ENCODE measurements around the gene SLC25A13. TPM values are rescaled to one million over a fixed set of nuclear protein-coding genes. Genes with fewer than 3 reads are reported as not detected.

SLC25A13 gene
- total and polyA plus RNA-seq, 9 of the 15 experiments (the other 6 are each of a cell fraction or from before 2014, with no cell fraction given) = 21.4 to 80.2 (median 58.7) TPM

DNA sequence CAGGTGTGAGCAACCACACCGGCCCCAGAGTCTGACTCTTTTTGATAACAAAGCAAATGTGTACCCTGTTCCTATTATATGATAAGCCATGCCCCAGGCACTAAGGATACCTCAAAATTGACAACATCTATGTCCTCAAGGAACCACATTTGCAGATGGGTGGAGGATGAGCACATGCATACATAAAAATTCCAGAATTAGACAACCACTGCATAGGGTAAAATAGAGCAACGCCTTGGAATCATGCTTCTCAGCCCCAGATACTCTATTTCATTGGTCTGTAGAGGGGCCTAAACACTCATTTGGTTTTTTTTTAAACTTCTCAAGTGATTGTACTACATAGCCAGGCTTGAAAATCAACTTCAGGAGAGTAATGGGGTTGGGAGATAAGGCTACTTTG is 78.7 kb downstream of the SLC25A13 start:
- no peak overlapping the region for H2AFZ ChIP-seq (ENCODE audit: low read depth, low read length)
- H3K79me2 ChIP-seq (ENCODE audit: control insufficient read depth, insufficient read depth, low read length) = peaks cover 59% of the 10 kb centered on the region
- H3K27ac ChIP-seq (ENCODE audit: extremely low read depth, low read depth, low read length) = peak overlapping the region; percentile 35; the same call in 1 of the 3 replicates
- 16% methylated on average over 2 of the region's 2 CpGs for WGBS (ENCODE audit: insufficient coverage, low coverage, missing lambda C conversion rate)
- peak overlapping the region; percentile 22; the same call in 1 of the 2 replicates for H3K4me2 ChIP-seq (ENCODE audit: insufficient read depth, low read length)
- H3K9me1 ChIP-seq (ENCODE audit: control insufficient read depth, insufficient read depth, low read length) = no peaks in the 10 kb centered on the region
- in situ Hi-C loops (cut with MboI) (no loop called here), intact Hi-C loops (cut with micrococcal nuclease) (loop anchor here (2.0 kb wide), 1 partner anchor 78 kb away; no protein-coding TSS in a partner anchor)
- ChIA-PET CTCF (ENCODE audit: low intra/inter-chr PET ratio) (no interaction called here), POLR2A (no interaction called here)
- no peaks in the 10 kb centered on the region for H3K9me3 ChIP-seq (replicated peaks; ENCODE audit: control insufficient read depth, insufficient read depth, low read depth, low read length)
- H3K4me1 ChIP-seq (replicated peaks in 1 of 2; ENCODE audit: control insufficient read depth in 2 of 2, insufficient read depth in 2 of 2, low read length in 2 of 2) = peaks cover 13 to 38% of the 10 kb centered on the region in 2 experiments
- 0 out of 3 replicates have a peak, but pooled peaks cover 2% of the 10 kb centered on the region for H3K36me3 ChIP-seq (ENCODE audit: control insufficient read depth, insufficient read depth, low read length)
- TF ChIP-seq ZNF165 (CRISPR knock-in tag; IDR thresholded peaks at IDR 0.05; ENCODE audit: borderline replicate concordance) = no peak
- no peak for TF ChIP-seq HDGF (IDR thresholded peaks at IDR 0.05)
- TF ChIP-seq FUS (optimal IDR thresholded peaks at IDR 0.05; ENCODE audit: low read depth, low read length) = no peak
- no peak for TF ChIP-seq ZMIZ1 (IDR thresholded peaks at IDR 0.05; ENCODE audit: low read depth in 2 of 2, low read length in 2 of 2)
- TF ChIP-seq NFE2 (IDR thresholded peaks at IDR 0.05; ENCODE audit: low read depth) = no peak
- TF ChIP-seq, protein P1, sequence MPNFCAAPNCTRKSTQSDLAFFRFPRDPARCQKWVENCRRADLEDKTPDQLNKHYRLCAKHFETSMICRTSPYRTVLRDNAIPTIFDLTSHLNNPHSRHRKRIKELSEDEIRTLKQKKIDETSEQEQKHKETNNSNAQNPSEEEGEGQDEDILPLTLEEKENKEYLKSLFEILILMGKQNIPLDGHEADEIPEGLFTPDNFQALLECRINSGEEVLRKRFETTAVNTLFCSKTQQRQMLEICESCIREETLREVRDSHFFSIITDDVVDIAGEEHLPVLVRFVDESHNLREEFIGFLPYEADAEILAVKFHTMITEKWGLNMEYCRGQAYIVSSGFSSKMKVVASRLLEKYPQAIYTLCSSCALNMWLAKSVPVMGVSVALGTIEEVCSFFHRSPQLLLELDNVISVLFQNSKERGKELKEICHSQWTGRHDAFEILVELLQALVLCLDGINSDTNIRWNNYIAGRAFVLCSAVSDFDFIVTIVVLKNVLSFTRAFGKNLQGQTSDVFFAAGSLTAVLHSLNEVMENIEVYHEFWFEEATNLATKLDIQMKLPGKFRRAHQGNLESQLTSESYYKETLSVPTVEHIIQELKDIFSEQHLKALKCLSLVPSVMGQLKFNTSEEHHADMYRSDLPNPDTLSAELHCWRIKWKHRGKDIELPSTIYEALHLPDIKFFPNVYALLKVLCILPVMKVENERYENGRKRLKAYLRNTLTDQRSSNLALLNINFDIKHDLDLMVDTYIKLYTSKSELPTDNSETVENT (CRISPR knock-in tag; IDR thresholded peaks at IDR 0.05) = no peak
- TF ChIP-seq ZNF707 (CRISPR knock-in tag; conservative IDR thresholded peaks at IDR 0.05) = no peak
- TF ChIP-seq TCF3 (CRISPR knock-in tag; IDR thresholded peaks at IDR 0.05) = 0 out of 2 replicates have a peak, but pooled peaks have one; percentile 23
- TF ChIP-seq CBFA2T3 (IDR thresholded peaks at IDR 0.05) = peak; percentile 42
- TF ChIP-seq POLR2AphosphoS2 (IDR thresholded peaks at IDR 0.05; ENCODE audit: low read length) = no peak
- BruUV-seq (replicated peaks) = no TSS peak
- H3K9ac ChIP-seq (ENCODE audit: insufficient read depth in 1 of 2, low read depth in 2 of 2, low read length in 2 of 2) = no peak overlapping the region
- H3K27me3 ChIP-seq (ENCODE audit: control insufficient read depth in 2 of 2, insufficient read depth in 2 of 2, low read length in 2 of 2) = no peaks in the 10 kb centered on the region
- H4K20me1 ChIP-seq (replicated peaks; ENCODE audit: control insufficient read depth, insufficient read depth, low read length) = no peaks in the 10 kb centered on the region; the same call in 1 of the 2 replicates
- ATAC-seq = peak; percentile 27
- FAIRE-seq = no peak
- no peak overlapping the region for H3K4me3 ChIP-seq
- peak in 1 of 4 experiments; percentile 51 for DNase-seq (ENCODE audit: extremely low read depth in 1 of 4, low spot score in 3 of 4)

Measured in K562 (cell line).